GM19023 (cell line): ENCODE measurements around the gene JAK2.

Source experiments
- ATAC-seq: cut with Tn5 transposase; IDR thresholded peaks from one replicate; pipeline ENCODE4 v1.9.1; 2021; ENCODE audit warnings: mild to moderate bottlenecking, moderate library complexity; ENCODE audit not compliant: unreplicated experiment

JAK2 gene

DNA sequence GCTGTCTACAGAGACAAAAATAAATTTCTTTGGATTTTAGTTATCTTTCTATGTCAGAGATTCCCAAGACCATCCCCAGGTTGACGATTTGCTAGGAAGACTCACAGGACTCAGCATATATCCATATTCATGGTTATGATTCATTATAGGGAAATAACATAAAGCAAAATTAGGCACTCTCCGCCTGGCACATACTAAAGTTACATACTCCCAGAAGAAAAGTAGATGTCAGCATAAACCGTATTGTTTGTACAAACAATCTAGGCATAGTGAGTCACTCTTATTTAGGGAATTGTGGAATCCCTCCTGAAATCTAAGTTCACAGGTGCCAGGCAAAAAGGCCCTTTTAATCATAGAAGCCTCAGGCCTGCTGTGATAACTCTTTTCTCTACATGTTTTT, 137.4 kb downstream of the JAK2 start:
- no peak for ATAC-seq

DNA sequence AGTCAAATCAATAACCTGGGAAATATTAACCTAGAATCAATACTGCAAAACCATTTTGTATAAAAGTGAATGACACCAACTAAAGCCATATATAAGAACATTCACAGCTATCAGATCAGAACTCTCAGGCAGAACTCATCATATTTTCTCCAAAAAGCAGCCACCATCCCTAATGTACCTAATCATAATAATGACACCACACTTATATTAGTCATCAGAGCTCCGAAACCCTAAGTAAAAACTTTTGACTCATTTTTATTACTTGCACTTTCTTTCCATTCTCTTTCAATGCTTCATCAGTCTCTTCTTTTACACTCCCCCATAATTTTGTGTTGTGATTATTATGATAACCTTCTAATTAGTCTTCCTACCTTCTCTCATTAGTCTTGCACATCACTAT, 155.1 kb downstream of the JAK2 start:
- ATAC-seq: no peak

DNA sequence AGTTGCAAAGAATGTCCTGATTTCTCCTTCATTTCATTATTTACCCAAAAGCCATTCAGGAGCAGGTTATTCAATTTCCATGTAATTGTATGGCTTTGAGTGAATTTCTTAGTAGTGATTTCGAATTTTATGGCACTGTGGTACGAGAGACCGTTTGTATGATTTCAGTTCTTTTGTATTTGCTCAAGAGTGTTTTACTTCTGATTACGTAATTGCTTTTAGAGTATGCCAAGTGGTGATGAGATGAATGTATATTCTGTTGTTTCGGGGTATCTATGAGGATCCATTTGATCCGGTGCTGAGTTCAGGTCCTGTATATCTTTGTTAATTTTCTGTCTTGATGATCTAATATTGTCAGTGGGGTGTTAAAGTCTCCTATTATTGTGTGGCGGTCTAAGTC, 159.1 kb downstream of the JAK2 start:
- ATAC-seq: no peak

DNA sequence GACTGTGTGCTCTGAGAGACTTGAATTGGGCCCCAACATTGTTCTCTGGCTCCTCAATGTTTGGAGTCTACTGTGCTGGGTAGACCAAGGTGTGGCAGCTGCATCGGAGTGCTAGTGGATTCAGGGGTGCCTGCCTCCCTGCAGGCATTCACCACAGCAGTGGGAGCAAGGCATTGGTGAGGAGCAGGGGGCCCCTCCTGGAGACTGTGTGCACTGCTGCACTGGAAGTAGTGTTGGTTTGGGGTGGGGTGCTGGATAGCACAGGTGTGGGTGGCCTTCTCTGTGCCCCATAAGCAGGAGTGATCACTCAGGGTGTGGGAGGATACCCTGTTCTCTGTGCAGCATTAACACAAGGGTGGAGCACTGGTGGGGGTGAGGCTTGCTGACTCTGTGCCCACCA, 161.2 kb downstream of the JAK2 start:
- ATAC-seq: no peak
